Stimulated activated CD4-positive, alpha-beta T cell treated with anti-CD3 and anti-CD28 coated beads, Interleukin-2, amount 100 ng/mL, for 48 hours (primary cell): ENCODE results near the gene EIF2D.
"Not testable (repeated sequence)": the region's sequence is repeated elsewhere in the genome, so short reads cannot be mapped to it uniquely, and the experiment has no call there.

Experiments
- DNase-seq, 2 donors: peaks; one replicate each; pipeline ENCODE4 v3.0.0-alpha.2; 2020

Gene EIF2D

GRCh38 chr1:206635080-206635977, 23.1 kb upstream of the EIF2D start, which contains the start of gene DYRK3:
DYRK3 (plus strand) TSS chr1:206635536; CDS start chr1:206635704, 168 bp downstream.
- peak; percentile 91 to 93 for DNase-seq

DNA sequence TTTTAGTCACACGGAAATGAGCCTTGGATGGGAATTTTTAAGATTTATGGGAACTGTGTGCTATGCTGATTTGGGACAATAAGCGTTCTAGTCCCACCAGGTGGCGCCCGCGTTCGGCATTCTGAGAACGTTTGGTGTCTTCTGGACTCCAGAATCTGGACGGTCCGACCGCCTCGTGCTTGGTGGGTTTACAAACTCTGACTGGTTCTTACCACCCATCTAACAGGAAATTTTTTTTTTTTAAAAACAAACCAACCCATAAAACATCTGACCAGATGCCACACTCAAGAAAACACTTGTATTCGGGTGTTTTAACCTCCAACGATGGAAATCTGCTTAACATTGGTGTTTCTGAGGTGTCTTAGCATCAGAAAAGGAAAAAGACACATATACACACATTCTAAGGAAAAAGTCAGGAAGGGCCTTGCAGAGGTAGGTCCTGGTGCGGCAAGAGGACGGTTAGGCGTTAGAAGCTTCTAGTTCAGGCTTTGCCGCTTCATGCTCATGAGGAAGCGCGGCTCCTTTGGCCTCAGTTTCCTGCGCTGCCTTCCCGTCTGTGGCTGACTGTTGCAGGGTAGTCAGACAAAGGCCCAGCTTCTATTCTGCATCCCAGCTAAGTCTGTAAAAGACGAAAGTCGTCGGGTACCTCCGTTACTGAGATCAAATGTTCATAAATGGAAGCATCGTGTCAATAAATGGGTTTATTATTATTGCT, 22.3 kb upstream of the EIF2D start:
- DNase-seq: peak; percentile 73 to 76

- DNase-seq: no peak
These were observed 21.4 kb upstream of the EIF2D start for GRCh38 chr1:206633708-206634121.

GRCh38 chr1:206631085-206631509, 18.8 kb upstream of the EIF2D start:
- DNase-seq: no peak

DNA sequence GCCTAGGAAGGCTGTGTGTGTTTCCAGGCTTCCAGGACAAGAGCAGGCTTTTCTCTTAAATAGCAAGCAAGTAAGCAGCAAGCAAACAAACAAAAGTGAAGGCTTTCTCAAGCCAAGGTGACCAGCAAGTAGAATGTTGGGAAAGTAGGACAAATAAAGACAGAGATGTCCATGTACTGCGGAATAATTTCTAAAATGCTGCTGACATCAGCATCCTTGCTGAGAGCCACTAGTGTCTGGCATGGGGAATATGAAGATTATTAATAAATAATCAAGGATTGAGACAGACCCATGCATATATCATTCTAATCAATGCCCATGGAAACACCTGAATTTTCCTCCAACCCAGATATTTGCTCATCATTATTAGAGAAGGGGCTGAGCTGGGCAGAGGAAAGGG, 16.7 kb upstream of the EIF2D start:
- no peak for DNase-seq

GRCh38 chr1:206626396-206626795, 14.1 kb upstream of the EIF2D start:
- not testable (repeated sequence) for DNase-seq

DNA sequence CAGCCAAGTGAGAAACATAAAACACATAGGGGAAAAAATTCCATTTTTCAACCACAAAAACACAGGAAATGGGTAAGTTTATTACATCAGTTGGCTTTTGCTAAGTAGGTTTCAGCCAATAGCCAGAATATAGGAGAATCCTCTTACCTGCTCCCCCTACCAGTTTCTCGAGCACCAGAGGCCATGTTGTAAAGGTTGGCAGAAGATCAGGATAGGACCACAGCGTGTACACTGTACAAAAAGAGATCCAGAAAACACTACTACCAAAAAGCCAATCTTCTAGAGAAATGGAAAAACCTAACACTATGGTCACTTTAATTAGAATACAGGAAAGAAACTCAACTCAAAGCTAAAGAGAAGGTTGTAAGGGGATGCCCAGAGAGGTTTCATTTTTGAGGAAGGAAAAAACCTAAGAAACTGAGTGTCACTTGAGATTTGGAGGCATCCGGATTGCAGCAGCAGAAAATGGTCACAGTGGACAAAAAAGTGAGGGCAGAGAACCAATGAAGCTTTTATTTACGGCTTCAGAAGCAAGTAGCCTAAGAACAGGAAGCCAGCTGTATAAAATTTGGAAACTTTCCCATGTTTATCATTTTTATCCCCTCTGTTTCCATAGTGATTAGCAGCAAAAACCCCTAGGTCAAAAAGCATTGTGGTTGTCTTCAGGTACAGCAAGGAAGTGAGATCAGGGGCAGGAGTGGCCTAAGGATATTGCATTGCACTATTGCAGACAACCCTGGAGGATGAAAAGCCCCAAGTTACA, 2.9 kb downstream of the EIF2D start:
- DNase-seq: peak in 1 of 2 donors; percentile 19

GRCh38 chr1:206608108-206608698, 4.1 kb downstream of the EIF2D start:
- peak; percentile 56 to 64 for DNase-seq

DNA sequence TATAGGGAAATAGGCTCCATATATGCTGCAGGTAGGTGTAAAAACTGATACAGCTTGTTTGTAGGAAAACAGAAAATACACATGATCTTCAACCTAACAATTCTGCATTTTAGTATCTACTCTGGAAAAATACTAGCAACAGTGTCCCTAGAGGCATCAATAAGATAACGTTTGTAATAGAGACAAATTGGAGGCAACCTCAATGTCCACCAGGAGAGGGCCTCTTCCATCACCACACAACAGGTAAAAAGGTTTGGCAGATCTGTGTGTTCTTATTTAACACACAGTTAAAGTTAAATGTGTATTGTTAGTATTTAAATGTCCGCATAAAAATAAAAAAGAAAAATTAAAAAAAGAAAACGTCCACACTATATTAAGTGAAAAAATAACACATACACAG, 5.4 kb downstream of the EIF2D start:
- no peak for DNase-seq

DNA sequence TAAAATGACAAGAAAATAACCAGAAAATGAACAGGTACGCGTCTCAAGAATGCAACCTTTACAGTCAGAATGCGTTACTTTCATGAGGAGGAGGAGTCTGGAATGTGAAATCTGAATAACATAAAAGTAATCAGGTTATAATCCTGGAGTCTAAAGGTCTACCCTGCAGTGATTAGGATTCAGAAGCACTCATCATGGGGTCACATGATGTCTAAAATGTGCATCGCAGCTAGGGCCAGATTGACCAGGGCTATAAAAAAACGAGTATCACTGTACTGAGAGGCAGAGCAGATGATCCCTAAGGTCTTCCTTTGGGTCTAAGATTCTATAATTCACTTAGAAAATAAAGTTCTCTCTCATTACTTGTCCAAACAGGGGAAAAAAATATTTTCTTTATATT, 7.4 kb downstream of the EIF2D start:
- no peak for DNase-seq

DNA sequence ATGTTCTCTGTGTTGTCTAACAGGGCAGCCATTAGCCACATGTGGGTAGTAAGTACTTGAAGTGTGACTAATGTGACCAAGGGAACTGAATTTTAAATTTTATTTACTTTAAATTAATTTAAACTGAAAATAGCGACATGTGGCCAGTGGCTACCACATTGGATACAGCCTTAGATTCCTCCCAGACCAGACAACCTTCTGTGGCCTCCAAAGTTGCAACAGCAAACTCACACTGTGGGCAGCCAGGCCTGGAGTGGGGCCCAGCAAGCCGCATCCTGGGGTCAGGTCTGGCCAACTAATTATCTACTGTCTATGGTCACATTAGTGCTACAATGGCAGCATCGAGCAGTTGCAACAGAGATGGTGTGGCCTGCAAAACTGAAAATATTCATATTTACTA, 11.7 kb downstream of the EIF2D start:
- DNase-seq: no peak

- no peak for DNase-seq
These were observed 16.0 kb downstream of the EIF2D start for GRCh38 chr1:206596319-206596666.

DNA sequence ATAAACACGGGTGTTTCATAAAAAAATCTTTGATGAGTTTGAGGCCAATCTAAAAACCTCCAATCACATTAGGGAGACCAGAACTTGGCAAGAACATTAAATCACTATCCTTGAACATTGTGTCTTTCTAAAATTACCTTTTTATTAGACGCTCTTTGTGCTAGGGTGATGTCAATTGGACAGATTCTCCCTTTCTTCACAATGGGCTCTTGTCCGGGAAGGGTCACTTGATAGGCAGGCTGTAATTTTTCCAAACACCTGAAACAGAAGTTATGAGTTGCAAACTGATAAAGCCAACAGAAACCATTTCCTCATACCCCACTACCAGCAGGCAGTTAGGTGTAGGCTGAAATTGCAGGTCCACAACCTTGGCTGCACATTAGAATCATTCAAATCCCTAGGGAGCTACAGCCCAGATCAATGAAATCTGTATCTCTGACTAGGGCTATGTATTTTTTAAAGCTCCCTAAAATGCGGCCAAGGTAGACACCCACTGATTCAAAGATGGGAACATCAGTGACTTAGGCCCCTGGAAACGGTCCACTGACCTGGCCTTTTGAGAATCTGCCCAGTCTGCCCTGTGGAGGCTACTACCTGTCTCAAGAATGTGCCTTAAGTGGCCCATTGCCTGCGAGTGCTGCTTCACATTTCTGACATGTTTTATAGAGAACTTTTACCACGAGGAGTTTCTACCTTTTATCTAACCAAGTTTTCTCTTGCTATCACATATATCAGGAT, 16.5 kb downstream of the EIF2D start:
- DNase-seq: no peak

DNA sequence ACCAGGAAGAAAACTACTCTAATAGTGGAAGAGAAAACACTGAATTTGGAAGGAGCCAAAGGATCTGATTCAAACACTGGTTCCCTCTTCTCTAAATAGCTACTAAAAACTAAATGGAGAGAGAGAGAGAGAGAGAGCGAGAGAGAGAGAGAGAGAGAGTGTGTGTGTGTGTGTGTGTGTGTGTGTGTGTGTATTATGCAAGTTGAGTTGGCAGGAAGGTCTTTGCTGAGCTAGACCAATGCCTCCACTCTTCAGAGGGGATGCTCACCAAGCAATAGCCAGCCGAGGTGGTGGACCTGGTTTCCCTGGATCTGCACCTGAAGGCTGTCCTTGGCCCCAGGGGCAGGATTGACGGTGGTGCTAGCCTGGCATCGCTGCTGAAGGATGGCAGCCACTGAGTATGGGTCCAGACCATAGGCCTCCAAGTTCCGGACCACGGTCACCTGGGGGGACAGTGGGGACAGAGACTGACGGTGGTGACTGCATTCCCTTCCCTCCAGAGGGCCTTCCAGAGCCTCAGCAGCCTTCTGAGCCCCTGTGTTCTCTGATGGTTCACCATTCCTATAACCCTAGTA, 18.8 kb downstream of the EIF2D start:
- no peak for DNase-seq

DNA sequence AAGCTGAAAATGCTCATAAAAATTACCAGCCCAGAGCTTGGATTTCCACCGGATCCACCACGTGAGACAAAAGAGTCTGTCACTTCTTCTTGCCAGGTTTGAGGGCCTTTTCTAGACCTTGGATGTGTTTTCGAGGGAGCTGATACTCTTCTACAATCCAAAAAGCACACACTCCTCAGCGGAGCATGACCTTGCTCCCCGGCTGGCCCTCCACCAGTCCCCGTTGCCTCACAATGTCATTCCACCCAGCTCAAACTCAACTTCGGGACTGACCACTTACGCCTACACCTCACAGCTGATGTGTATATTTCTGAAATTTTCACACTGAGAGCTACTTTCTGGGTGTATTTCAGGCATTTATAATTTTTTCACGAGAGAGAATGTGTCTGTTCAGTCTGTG, 20.6 kb downstream of the EIF2D start:
- no peak for DNase-seq

DNA sequence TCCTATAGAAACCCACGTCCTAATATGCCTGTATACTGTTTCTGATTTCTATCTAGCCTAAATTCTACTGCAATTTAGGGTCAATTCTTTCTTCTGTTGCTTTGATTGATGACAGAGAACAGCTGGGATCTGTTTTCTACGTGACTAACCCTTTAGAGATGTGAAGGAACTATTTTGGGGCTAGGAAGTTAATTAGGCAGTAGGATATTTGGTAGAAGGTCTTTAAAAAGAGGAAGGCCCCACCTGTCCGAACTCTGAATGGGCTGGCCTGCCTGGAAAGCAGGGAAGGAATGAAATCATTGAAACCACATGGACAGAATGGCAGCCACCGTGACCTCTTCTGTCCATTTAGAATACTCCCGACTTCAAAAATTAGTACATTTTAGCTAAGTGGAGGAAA, 21.0 kb downstream of the EIF2D start:
- DNase-seq: no peak

GRCh38 chr1:206590025-206590758, 22.1 kb downstream of the EIF2D start:
- peak in 1 of 2 donors; percentile 56 for DNase-seq

GRCh38 chr1:206589206-206589605, 23.1 kb downstream of the EIF2D start:
- no peak for DNase-seq

GRCh38 chr1:206588492-206588891, 23.8 kb downstream of the EIF2D start:
- no peak for DNase-seq

- no peak for DNase-seq
These were observed 24.4 kb downstream of the EIF2D start for GRCh38 chr1:206587904-206588303.
